GM18873 (cell line): ENCODE measurements around the gene ZFR2.

Experiments used
- ATAC-seq: cut with Tn5 transposase; IDR thresholded peaks from one replicate; pipeline ENCODE4 v1.9.1; 2021; ENCODE audit warnings: mild to moderate bottlenecking, moderate library complexity, moderate number of reproducible peaks; ENCODE audit not compliant: unreplicated experiment, low FRiP score

ZFR2 gene

DNA sequence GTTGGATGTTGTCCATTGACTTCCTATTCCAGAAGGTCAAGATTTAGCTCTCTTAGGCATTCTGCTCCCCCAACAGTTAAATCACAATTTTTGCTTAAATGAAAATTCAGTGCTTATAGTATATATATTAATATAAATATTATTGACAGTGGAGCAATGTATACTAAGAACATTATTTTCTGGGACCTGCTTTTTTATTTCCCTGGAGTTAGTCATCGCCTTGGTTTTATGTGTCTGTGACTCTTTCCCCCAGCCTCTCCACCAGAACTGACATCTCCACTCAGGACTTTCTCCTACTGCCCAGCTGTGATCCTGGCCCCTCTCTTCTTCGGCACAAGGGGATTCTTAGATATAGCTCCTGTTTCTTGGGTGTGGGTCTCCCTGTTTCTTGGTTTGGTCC is 72.5 kb downstream of the ZFR2 start:
- ATAC-seq = no peak

DNA sequence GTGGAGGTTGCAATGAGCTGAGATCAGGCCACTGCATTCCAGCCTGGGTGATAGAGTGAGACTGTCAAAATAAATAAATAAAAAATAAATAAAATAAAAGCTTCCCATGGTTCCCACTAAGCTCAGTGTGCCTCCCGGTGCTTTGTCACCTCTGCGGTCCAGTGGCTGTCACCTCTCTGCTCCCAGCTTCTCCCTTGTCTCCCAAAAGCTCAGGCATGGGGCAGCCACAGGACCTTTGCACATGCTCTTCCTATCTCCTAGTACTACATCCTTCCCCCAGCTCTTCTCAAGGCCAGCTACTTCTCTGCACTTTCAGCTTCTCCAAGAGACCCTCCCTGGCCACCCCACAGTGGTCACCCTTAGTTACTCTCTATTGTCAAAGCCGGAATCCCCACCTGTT is 75.0 kb downstream of the ZFR2 start:
- no peak for ATAC-seq

DNA sequence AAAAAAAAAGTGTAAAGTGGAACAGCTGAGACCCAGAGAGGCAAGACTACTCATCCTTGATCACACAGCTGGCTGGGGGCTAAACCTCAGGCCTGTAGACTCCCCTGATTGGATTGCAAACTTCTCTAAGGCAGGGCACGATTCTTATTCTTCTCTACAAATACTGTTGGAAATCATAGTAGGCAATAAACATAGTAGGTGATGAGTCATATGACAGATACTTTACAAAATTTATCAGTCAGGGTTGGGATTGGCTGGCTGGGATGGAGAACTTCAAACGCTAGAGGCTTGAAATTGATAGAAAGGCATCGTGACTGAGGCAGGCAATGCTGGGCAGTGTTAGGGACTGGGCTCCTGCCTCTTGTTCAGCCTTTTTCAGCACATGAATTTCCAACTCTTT is 76.7 kb downstream of the ZFR2 start:
- no peak for ATAC-seq

DNA sequence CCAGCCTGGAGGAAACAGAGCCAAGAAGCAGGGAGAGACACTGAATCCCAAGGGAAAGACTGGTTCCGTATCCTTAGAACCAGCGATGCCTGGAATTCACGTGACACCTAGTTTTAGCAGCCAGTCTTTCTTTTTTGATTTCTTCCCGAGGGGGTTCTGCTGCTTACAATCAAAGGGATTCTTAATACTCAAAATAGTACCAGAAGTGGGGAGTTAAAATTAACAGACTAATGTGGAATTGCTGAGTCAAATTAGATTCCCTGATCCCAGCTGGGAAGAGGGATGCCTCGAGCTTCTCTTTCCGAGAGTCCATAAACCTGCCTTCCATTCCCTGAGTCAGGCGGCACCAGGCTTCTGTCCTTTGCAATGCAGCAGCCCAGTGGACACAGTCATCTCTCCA is 77.9 kb downstream of the ZFR2 start:
- no peak for ATAC-seq

DNA sequence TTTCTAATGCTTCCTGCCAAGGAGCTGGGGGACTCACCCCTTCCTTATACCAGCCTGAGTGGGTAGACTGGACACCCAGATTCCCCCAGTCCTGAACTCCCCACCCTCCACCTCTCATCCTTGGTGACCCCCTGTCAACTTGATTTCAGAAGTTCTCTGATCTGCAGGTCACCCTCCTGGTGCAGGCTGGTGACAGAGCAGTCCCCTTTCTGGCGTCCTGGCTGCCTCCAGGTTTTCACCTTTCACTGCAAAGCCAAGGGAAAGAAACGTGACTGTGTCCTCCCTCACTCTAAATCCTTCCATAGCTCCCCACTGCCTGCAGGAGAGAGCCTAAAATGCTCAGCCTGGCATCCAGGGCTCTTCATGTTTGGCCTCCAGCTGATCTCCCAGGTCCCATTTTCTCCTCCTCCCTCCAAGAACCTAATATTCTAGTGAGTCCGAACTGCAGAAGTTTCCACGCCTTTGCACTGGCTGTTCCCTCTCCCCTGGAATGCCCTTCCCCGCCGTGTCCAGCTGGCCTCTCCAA is 78.6 kb downstream of the ZFR2 start:
- ATAC-seq = no peak

DNA sequence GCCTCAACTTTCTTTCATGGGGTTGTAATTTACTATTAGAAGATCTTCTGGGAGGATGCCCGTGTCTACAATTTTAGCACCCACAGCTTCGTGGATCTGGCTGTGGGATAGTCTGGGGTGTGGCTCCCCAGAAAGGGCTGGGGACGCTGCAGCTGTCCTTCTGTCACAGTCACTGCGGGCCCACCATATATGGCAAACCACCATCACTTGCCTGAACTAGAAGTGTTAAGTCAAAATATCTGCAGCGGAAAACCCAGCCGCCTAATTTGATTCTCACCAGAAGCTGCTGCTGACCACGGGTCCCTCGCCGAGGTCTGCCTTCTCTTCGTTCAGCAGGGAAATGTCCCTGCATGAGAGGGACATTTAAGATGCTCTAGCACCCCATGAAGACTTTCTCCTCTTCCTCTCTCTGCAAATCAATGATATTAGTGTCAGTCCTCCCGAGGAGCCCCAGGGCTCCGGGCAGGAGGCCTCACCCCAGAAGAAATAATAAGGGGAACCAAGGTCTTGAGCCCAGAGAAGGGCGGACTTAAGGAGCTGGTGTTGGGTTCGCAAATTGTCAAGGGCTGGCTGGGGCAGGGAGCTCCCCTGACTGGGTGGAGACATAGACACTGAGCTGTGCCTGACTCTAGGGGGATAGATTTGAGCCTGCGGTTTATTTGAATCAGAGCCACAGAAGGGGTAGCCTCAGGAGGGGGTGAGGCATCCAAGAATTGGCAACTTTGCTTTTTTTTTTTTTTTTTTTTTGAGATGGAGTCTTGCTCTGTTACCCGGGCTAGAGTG is 79.7 kb downstream of the ZFR2 start:
- ATAC-seq = no peak

DNA sequence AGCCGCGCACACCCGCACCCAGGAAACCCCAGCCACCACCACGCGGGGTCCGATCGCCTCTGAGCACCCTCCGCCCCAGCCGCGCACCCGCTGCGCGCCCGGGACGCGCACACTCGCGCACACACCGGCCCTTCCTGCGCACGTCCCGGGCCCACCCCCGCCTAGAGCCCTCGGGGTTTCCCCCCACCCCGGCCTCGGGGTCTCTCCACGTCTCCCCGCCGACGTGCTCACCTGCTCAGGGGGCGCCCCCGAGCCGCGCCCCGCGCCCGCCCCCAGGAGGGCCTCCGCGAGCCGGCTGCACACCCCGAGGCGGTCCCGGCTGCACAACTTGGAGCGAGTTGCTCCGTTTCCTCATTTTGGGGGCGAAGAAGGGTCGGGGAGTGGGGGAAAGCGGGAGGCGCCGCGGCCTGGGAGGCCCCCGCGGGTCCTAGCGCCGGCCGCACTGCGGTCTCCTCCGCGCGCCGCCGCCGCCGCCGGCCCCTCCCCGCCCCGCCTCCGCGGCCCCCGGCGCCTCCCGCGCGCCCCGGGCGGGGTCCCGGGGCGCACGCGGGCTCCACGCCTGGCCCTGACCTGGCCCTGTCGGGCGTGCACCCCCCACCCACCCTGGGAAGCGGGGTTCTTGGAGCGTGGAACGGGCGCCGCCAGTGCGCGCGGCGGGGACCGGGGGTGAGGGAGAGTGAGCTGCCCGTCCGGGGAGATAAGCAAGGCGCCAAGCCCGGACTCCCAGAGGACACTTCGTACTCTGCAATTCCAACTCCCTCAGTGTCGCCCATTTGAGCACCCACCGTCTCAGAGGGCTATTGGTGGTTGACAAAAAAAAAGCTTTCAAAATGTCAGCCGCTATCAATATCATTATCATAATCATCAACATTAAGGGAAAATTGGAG is 82.7 kb downstream of the ZFR2 start, which contains the start of gene MATK:
Gene MATK (minus strand): TSS at position 444 of the 887 bp plus-strand sequence. CDS start 1,246 bp downstream, outside the sequence.
- ATAC-seq = no peak

DNA sequence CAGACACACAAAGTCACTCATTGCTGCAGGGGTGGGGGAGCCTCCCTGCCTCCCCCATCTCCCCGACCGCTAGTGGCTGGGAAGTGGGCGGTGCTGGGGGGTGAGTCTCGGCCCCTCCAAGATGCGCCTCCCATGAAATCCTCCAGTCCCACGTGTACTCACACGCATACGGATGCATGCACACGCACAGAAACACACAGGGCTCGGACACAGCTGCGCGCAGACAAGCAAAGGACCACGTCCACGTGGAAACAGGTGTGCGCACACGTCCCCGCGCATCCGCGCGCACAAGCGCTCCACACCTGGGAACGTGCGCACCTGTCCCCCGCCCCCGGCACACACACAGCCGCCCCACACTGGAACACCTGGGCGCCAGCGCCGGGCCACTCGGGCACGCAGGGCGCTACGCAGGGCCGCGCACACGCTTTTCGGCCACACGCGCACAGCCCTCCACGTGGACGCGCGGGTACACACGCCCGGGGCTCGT is 83.3 kb downstream of the ZFR2 start:
- ATAC-seq = no peak

DNA sequence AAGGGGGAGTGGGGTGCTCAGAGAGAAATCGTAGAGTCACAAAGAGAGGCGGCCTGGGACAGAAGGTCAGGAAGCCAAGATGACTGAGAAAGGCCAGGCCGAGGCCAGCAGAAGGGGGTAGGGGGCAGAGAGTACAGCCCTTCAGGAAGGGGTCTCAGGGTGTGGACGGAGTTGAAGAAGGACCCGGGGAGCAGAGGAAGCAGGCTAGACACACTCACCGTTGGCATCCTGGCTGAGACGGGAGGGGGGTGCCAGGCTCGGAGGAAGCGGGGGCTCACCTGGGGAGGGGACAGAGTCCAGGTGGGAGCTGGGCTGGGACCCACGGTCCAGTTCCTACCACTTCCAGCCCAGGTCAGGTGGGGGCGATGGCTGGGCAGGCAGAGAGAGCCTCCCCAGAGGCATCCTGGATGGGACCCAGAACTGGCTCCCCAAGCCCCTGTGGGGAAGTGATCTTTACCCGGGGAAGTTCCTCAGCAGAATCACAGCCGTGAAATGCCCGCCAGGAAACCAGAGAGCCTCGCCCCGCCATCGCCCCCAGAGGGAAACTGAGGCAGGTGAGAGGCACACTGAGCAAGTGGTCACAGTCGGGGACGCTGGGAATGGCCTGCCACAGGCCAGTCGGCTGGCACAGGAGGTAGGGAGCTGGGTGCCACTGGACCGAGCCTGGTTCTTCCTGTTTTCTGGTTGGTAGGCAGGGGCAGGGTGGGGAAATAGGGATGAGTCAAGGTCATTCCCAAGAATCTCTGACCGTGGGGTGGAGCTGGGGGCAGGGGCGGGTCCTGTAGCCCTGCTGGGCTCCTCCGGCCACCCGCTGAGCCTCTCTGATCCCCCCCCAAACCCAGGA is 84.0 kb downstream of the ZFR2 start:
- no peak for ATAC-seq

DNA sequence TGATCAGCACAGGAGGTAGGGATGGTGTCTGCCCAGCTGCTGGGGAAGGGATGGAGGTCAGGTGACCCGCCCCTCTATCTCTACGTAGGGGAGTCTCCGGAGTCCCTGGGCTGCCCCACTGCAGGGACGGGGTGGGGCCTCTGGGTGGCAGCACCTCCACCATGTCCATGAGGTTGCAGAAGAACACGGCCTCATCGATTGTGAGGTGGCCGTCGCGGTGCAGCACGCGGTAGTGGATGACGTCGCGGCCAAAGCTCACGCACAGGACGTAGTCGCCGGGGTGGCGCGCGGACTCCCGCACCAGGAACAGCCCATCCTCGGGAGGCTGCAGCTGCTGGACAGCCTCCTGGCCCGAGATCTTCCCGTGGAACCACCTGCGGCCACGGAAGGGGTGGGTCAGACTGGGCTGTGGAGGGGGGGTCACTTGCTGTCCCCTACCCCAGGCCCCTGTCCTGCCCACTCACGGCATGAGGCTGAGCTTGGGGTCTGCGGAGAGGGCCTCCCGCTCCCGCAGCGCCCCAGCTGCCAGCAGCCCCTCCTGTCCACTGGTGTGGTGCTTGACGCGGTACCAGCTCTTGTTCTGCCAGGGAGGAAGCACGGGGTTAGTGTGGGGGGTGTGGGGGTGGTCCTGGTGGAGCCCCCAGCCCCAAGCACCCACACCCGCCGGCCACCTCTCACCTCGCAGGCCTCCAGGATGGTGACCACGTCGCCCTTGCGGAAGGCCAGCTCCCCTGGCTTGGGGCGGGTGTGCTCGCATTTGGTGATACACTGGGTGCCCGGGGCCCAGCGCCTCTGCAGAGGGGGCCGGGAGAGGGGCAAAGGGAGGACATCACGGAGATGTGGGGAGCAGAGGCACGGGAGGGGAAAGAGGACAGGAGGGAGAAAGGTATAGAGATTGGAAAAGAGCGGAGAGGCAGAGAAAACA is 84.9 kb downstream of the ZFR2 start:
- no peak for ATAC-seq

DNA sequence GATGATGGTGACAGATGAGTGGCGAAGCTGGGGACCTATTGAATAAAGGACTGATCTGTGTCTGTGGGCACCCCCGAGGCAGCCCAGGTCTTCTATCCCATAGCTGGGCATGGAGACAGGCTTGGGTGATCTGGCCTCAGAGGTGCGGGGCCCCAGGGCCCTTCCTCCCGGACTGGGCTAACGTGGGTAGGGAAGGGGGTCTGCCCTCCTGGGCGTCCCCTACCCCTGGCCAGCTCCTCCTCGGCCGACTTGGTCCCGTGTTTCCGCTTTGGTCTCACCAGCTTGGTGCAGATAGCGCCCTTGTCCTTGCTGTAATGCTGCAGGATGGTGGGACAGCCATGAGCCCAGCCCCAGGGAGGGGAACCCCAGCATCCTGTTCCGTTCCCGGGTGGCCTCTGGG is 85.9 kb downstream of the ZFR2 start:
- no peak for ATAC-seq

DNA sequence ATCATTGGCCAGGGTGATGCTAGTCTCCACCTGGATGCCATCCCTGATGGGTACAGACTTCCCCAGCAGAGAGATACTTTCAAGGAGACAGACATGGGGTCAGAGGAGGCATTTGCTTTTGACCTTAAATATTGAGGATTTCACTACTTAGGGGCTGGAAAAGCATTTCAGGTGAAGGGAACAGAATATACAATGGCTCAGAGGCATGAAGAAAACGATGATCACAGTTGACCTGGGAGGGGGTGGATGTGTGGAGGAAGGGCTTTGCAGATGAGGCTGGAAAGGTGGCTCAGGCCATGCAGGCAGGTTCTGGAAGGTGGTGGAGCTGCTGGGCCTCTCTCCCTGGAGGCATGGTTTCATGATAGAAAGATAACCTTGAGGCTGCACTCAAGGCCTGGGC is 86.5 kb downstream of the ZFR2 start:
- no peak for ATAC-seq

DNA sequence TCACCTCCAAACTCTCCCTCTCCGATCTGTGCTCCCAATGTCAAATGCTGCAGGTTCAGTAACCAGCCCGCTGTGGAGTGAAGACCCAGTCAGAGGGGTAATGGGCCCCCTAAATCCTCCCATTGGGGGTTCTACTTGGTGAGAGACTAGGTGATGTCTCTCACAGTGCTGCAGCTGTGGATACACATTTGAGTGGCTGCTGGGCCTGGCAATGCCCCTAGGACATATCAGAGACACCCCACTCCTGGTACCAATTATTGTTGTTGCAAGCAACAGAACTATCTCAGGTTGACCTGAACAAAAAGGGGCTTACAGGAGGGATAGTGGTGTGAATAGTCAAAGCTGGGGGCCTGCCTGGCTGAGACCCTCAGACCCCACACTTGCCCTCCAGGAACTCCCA is 87.2 kb downstream of the ZFR2 start:
- no peak for ATAC-seq

DNA sequence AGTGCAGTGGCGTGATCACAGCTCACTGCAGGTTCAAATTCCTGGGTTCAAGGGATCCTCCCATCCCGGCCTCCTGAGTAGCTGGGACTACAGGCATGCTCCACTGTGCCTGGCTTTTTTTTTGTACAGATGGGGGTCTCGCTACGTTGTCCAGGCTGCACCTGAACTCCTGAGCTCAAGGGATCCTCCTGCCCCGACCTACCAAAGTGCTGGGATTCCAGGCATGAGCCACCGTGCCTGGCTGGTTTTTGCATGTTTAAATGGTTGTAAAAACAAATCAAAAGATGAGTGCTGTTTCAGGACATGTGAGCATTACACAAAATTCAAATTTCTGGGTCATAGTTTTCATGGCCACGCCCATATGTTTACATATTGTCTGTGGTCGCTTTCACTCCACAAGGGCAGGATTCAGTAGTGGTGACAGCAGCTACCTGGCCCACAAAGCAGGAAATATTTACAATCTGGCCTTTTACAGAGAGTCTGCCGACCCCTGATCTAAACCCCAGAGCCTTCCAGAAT is 88.0 kb downstream of the ZFR2 start:
- ATAC-seq = no peak

DNA sequence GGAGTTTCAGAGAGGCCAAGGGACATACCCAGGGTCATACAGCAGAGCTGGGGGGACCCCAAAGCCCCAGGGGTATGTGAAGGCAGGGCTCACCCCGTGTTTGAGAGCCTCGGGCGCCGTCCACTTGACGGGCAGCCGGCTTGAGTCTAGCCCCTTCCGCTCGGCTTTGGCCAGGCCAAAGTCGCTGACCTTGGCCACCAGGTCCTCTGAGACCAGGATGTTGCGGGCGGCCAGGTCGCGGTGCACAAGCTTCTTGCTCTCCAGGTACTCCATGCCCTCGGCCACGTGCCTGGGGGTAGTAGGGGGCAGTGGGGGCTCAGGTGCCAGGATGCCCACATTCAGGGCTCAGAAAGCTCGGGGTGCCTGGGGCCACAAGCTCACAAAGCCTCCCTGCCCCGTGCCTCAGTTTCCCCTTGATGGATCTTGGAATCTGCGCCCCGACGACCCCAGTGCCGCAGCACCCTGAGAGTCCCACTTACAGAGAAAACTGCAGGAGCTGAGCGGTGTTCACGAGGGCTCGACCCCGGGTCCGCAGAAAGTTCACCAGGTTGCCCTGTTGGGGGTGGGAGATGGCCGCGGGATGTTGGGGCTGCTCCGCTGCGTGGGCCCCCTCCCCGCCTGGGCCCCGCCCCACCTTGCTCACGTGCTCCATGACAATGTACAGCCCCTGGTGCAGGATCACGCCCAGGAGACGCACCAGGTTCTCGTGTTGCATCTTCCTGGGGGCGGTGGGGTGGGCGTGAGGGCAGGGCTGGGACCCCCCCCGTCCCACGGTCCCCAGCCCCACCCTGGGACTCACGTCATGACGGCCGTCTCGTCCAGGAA is 89.7 kb downstream of the ZFR2 start:
- ATAC-seq = no peak

DNA sequence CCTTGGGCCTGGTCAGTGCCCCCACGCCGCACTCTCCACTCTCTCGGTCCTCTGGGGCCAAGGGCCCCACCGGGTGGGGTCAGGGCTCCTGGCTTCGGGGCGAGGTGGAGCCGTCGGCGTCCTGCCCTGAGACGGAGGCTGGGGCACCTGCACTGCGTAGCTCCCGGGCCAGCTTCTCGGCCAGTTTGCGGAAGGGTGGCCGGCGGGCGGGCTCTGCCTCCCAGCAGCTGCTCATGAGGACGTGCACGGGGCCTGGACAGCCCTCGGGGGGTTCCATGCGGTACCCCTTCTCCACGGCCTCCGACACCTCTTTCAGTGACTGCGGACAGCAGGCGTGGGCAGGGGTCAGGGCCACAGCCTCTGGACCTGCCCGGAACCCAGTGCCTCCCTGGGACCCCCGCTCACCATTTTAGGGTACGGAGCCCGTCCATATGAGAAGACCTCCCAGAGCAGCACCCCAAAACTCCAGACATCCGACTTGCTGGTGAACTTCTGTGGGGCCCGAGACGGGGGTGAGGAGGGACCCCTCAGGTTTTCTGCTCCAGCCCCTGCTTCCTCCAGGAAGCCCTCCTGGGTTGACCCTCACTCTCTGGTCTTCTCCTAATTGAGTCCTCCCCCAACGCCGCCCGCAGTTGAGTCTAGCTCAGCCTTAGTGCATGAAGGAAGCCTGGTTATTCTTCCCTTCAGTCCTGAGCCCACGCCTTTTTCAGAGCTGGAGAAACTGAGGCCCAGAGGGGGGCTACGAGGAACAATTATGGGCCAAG is 90.6 kb downstream of the ZFR2 start:
- ATAC-seq = no peak

DNA sequence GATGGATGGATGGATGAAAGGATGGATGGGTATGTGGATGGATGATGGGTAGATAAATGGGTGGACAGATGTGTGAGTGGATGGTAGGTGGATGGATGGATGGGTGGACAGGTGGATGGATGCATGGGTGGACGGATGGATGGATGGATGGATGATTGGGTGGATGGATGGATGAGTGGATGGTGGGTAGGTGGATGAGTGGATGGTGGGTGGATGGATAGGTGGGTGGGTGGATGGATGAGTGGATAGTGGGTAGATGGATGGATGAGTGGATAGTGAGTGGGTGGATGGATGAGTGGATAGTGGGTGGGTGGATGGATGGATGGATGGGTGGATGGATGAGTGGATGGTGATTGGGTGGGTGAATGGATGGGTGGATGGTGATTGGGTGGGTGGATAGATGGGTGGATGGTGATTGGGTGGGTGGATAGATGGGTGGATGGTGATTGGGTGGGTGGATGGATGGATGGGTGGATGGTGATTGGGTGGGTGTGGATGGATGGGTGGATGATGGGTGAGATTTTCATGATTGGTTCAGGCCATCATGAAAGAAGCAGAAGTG is 92.3 kb downstream of the ZFR2 start:
- ATAC-seq = no peak
